DND-41 (cell line): ENCODE results near the gene ABHD17B.
A peak's percentile ranks its signal among the peaks of the same experiment; 100 is the strongest.

ENCODE experiments used
- ATAC-seq: fragments of 200-7000 bp; cut with Tn5 transposase; 3 replicates; pipeline ENCODE4 v1.9.1; 2021; ENCODE audit warnings: low read depth; ENCODE audit not compliant: insufficient read depth
- DNase-seq: peaks from one replicate; pipeline ENCODE4 v3.0.0-alpha.2; 2020
- H2AFZ ChIP-seq: 2 replicates; pipeline ENCODE4 v1.6.0; 2012; ENCODE audit warnings: low read depth, low read length
- H3K27ac ChIP-seq: 2 replicates; pipeline ENCODE4 v1.5.1; 2012; ENCODE audit warnings: low read length, inconsistent platforms
- H3K27me3 ChIP-seq: fragments of 200-600 bp; sonication (generic); 2 replicates; pipeline ENCODE4 v1.6.0; 2012; ENCODE audit warnings: low read length, mild to moderate bottlenecking, inconsistent platforms; ENCODE audit not compliant: insufficient read depth, poor library complexity
- H3K36me3 ChIP-seq: 2 replicates; pipeline ENCODE4 v1.5.1; 2012; ENCODE audit warnings: low read length, inconsistent platforms; ENCODE audit not compliant: insufficient read depth
- H3K4me1 ChIP-seq: 2 replicates; pipeline ENCODE4 v1.5.1; 2012; ENCODE audit warnings: mild to moderate bottlenecking, low read length; ENCODE audit not compliant: insufficient read depth
- H3K4me2 ChIP-seq: 2 replicates; pipeline ENCODE4 v1.6.0; 2012; ENCODE audit warnings: mild to moderate bottlenecking, moderate library complexity, low read length, inconsistent platforms; ENCODE audit not compliant: insufficient read depth
- H3K4me3 ChIP-seq, 2 experiments: fragments of 200-600 bp in 1 of 2; shearing (Covaris generic) in 1 of 2; 2 replicates each; pipeline ENCODE4 v1.5.1; 2012 to 2016; ENCODE audit warnings: inconsistent platforms in 2 of 2, low read length in 2 of 2, mild to moderate bottlenecking in 2 of 2, low read depth in 1 of 2, moderate library complexity in 1 of 2
- H3K79me2 ChIP-seq: 2 replicates; pipeline ENCODE4 v1.6.0; 2012; ENCODE audit warnings: low read length, inconsistent platforms; ENCODE audit not compliant: insufficient read depth
- H3K9ac ChIP-seq: 2 replicates; pipeline ENCODE4 v1.6.0; 2012; ENCODE audit warnings: low read depth, mild to moderate bottlenecking, inconsistent platforms, low read length, moderate library complexity
- H3K9me3 ChIP-seq: 2 replicates; pipeline ENCODE4 v1.5.1; 2012; ENCODE audit warnings: low read length, moderate library complexity, mild to moderate bottlenecking, inconsistent platforms; ENCODE audit not compliant: insufficient read depth, severe bottlenecking
- H4K20me1 ChIP-seq: 2 replicates; pipeline ENCODE4 v1.6.0; 2012; ENCODE audit warnings: low read length; ENCODE audit not compliant: insufficient read depth
- EZH2 ChIP-seq: IDR thresholded peaks from 3 replicates; pipeline ENCODE4 v1.6.1; 2012; ENCODE audit warnings: borderline replicate concordance, low read depth, mild to moderate bottlenecking, moderate library complexity, low read length, inconsistent platforms; ENCODE audit not compliant: severe bottlenecking
- TF ChIP-seq, protein P1 (sequence below): IDR thresholded peaks from 2 replicates; pipeline ENCODE4 v1.5.1; 2012; ENCODE audit warnings: borderline replicate concordance, low read length, moderate library complexity, mild to moderate bottlenecking; ENCODE audit not compliant: poor library complexity, severe bottlenecking; ENCODE audit errors: extremely low read depth

The ABHD17B gene

GRCh38 chr9:71886541-71886940, 24.5 kb downstream of the ABHD17B start:
- Histone ChIP-seq H3K4me3 (no peak overlapping the region), H3K4me1 (peaks cover 10% of the 10 kb centered on the region; the same call in 1 of the 2 replicates), H3K9me3 (peaks cover 10% of the 10 kb centered on the region), H2AFZ (no peak overlapping the region), H3K27ac (peak overlapping the region; percentile 12; the same call in 1 of the 2 replicates), H3K27me3 (no peaks in the 10 kb centered on the region), H3K36me3 (peaks cover 11% of the 10 kb centered on the region), H4K20me1 (peaks cover 14% of the 10 kb centered on the region; the same call in 1 of the 2 replicates), H3K79me2 (peaks cover 100% of the 10 kb centered on the region), H3K4me2 (no peak overlapping the region), H3K9ac (no peak overlapping the region)
- ATAC-seq (peak; percentile 44; the same call in 2 of the 3 replicates), DNase-seq (no peak)
- TF ChIP-seq, protein P1, sequence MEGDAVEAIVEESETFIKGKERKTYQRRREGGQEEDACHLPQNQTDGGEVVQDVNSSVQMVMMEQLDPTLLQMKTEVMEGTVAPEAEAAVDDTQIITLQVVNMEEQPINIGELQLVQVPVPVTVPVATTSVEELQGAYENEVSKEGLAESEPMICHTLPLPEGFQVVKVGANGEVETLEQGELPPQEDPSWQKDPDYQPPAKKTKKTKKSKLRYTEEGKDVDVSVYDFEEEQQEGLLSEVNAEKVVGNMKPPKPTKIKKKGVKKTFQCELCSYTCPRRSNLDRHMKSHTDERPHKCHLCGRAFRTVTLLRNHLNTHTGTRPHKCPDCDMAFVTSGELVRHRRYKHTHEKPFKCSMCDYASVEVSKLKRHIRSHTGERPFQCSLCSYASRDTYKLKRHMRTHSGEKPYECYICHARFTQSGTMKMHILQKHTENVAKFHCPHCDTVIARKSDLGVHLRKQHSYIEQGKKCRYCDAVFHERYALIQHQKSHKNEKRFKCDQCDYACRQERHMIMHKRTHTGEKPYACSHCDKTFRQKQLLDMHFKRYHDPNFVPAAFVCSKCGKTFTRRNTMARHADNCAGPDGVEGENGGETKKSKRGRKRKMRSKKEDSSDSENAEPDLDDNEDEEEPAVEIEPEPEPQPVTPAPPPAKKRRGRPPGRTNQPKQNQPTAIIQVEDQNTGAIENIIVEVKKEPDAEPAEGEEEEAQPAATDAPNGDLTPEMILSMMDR, result no peak
- no peak for TF ChIP-seq EZH2

- Histone ChIP-seq H3K36me3 (peaks cover 11% of the 10 kb centered on the region), H3K27me3 (no peaks in the 10 kb centered on the region), H3K79me2 (peaks cover 100% of the 10 kb centered on the region), H2AFZ (no peak overlapping the region), H3K4me1 (peaks cover 5% of the 10 kb centered on the region; the same call in 1 of the 2 replicates), H3K9ac (no peak overlapping the region), H3K4me3 (no peak overlapping the region), H3K9me3 (peaks cover 10% of the 10 kb centered on the region), H3K27ac (0 out of 2 replicates have a peak overlapping the region, but pooled peaks have one; percentile 12), H3K4me2 (no peak overlapping the region), H4K20me1 (peaks cover 13% of the 10 kb centered on the region; the same call in 1 of the 2 replicates)
- DNase-seq (no peak), ATAC-seq (no peak)
- no peak for TF ChIP-seq EZH2
Measured at GRCh38 chr9:71886015-71886414, 25.0 kb downstream of the ABHD17B start.

DNA sequence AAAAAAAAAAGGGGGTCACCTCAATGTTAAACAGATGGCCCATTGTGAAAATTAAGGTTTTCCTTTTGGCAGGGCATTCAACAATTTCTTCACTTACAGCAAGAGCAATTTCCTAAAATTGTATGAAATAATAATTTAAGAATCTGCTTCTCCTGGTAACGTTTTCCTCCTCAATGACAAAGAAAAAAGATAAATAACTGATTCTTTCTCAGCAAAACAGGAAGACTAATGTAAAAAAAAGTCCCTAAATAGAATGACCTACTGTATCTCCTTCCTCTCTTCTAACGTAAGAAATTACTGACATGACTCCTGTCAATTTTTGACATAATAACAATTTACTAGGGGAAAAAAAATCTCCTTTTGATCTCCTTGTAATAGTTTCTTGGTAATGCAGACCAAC, 25.5 kb downstream of the ABHD17B start:
- H3K27me3 ChIP-seq, result no peaks in the 10 kb centered on the region
- ATAC-seq (no peak), DNase-seq (no peak)
- H3K9ac ChIP-seq, result no peak overlapping the region
- no peak overlapping the region for H3K27ac ChIP-seq
- H4K20me1 ChIP-seq, result peaks cover 9% of the 10 kb centered on the region; the same call in 1 of the 2 replicates
- H3K4me1 ChIP-seq, result peaks cover 3% of the 10 kb centered on the region; the same call in 1 of the 2 replicates
- no peak overlapping the region for H3K4me3 ChIP-seq
- H3K4me2 ChIP-seq, result no peak overlapping the region
- H3K9me3 ChIP-seq, result peaks cover 10% of the 10 kb centered on the region
- no peak overlapping the region for H2AFZ ChIP-seq
- H3K79me2 ChIP-seq, result peaks cover 100% of the 10 kb centered on the region
- TF ChIP-seq EZH2, result no peak
- TF ChIP-seq, protein P1, result no peak
- peaks cover 11% of the 10 kb centered on the region for H3K36me3 ChIP-seq

GRCh38 chr9:71884005-71884404, 27.0 kb downstream of the ABHD17B start:
- H4K20me1 ChIP-seq, result peaks cover 14% of the 10 kb centered on the region; the same call in 1 of the 2 replicates
- TF ChIP-seq, protein P1, result no peak
- no peak for TF ChIP-seq EZH2

More at GRCh38 chr9:71884005-71884404, 27.0 kb downstream of the ABHD17B start:
- Histone ChIP-seq H3K27me3 (no peaks in the 10 kb centered on the region), H3K79me2 (peaks cover 100% of the 10 kb centered on the region), H3K4me3 (no peak overlapping the region), H2AFZ (no peak overlapping the region), H3K27ac (no peak overlapping the region), H3K4me2 (no peak overlapping the region), H3K9ac (no peak overlapping the region), H3K9me3 (peaks cover 18% of the 10 kb centered on the region), H3K36me3 (peaks cover 19% of the 10 kb centered on the region), H3K4me1 (peaks cover 3% of the 10 kb centered on the region; the same call in 1 of the 2 replicates)
- ATAC-seq (no peak), DNase-seq (no peak)
